ENCODE measurements around the gene SRPRA.

DNA sequence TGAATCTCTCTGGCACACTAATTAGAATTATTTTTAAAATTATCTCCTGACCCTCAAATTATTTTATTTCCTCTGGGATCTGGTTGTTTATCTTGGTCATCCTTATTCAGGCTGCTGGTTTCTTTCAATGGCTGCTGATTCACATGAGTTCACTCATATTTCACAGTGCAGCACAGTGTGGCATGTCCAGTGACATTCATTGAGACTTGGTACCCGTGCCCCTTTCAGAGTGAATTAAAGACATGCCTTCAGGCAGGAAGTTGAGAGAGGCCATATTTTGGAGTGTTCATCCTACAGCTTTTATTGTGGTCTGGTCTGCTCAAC lies 48.7 kb upstream of the SRPRA start:
- TF ChIP-seq, protein P1, sequence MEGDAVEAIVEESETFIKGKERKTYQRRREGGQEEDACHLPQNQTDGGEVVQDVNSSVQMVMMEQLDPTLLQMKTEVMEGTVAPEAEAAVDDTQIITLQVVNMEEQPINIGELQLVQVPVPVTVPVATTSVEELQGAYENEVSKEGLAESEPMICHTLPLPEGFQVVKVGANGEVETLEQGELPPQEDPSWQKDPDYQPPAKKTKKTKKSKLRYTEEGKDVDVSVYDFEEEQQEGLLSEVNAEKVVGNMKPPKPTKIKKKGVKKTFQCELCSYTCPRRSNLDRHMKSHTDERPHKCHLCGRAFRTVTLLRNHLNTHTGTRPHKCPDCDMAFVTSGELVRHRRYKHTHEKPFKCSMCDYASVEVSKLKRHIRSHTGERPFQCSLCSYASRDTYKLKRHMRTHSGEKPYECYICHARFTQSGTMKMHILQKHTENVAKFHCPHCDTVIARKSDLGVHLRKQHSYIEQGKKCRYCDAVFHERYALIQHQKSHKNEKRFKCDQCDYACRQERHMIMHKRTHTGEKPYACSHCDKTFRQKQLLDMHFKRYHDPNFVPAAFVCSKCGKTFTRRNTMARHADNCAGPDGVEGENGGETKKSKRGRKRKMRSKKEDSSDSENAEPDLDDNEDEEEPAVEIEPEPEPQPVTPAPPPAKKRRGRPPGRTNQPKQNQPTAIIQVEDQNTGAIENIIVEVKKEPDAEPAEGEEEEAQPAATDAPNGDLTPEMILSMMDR (IDR thresholded peaks at IDR 0.05) = no peak
- no peak for TF ChIP-seq POLR2A (IDR thresholded peaks at IDR 0.05)
